ENCODE data around the gene USP24. TPM values are rescaled to one million over a fixed set of nuclear protein-coding genes. Genes with fewer than 3 reads are reported as not detected.

USP24 gene
- total RNA-seq, 4 donors from 2014 or later: 42.7 to 77.1 (median 64.8) TPM

GRCh38 chr1:55040083-55040932 lies 174.9 kb downstream of the USP24 start:
- ATAC-seq (ENCODE audit: low FRiP score) (peak; percentile 28), DNase-seq (ENCODE audit: low spot score) (no peak)
- no peak for TF ChIP-seq CTCF (IDR thresholded peaks at IDR 0.05)

GRCh38 chr1:55039342-55040082 lies 175.7 kb downstream of the USP24 start, which contains the start of gene PCSK9:
Gene PCSK9, plus strand, starts transcription at chr1:55039548. Its CDS starts 290 bp downstream, at chr1:55039838.
- ATAC-seq (ENCODE audit: low FRiP score) (peak; percentile 35), DNase-seq (ENCODE audit: low spot score) (no peak)
- TF ChIP-seq CTCF (IDR thresholded peaks at IDR 0.05): no peak

GRCh38 chr1:55038974-55039341 lies 176.2 kb downstream of the USP24 start:
- ATAC-seq (ENCODE audit: low FRiP score): no peak

GRCh38 chr1:55038552-55038838 lies 176.7 kb downstream of the USP24 start:
- ATAC-seq (ENCODE audit: low FRiP score): no peak

More at GRCh38 chr1:55038974-55039341, 176.2 kb downstream of the USP24 start:
- DNase-seq (ENCODE audit: low spot score): no peak
- no peak for TF ChIP-seq CTCF (IDR thresholded peaks at IDR 0.05)

GRCh38 chr1:55037733-55038551 lies 177.2 kb downstream of the USP24 start:
- ATAC-seq (ENCODE audit: low FRiP score): no peak
- TF ChIP-seq CTCF (IDR thresholded peaks at IDR 0.05): no peak
- no peak for DNase-seq (ENCODE audit: low spot score)

More at GRCh38 chr1:55038552-55038838, 176.7 kb downstream of the USP24 start:
- no peak for DNase-seq (ENCODE audit: low spot score)
- no peak for TF ChIP-seq CTCF (IDR thresholded peaks at IDR 0.05)

GRCh38 chr1:55035904-55036303 lies 179.3 kb downstream of the USP24 start:
- TF ChIP-seq CTCF (IDR thresholded peaks at IDR 0.05): no peak
- no peak for ATAC-seq (ENCODE audit: low FRiP score)
- no peak for DNase-seq (ENCODE audit: low spot score)

Data from omental fat pad (tissue), 4 donors.